ENCODE results near the gene PLEKHM2. TPM values are rescaled to one million over a fixed set of nuclear protein-coding genes. Genes with fewer than 3 reads are reported as not detected.

The PLEKHM2 gene
- total and polyA plus RNA-seq, 9 donors = 22.1 to 81.8 (median 50.1) TPM

DNA sequence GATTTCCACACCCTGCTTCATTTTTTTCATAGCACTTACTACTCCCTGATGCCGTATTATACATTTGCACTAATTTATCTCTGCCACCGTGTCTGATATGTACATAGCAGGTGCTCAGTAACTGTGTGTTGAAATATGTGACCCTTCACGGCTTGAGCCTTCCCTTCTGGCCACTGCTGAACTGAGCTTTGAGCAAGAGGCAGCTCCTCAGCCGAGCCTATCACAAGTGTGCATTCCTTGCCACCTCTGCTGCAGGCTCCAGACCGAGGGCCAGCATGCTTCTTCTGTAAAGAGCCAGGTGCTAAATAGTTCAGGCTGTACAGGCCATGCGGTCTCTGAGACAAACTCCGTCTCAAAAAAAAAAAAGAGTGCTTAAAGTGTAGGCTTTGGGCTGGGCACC, 22.6 kb downstream of the PLEKHM2 start:
- no peak for DNase-seq
- Histone ChIP-seq H3K27ac (no peak overlapping the region), H3K27me3 (no peaks in the 10 kb centered on the region), H3K9me3 (no peaks in the 10 kb centered on the region), H3K4me1 (ENCODE audit: insufficient read depth) (peaks cover 18% of the 10 kb centered on the region), H3K4me3 (no peak overlapping the region), H3K36me3 (no peaks in the 10 kb centered on the region)
- 77 to 78% (median 78%) methylated on average over 7 of the region's 7 CpGs for WGBS, 3 donors
- intact Hi-C loops (cut with DNase I) = no loop called here
- no peak for TF ChIP-seq POLR2A (IDR thresholded peaks at IDR 0.05)
- no peak for TF ChIP-seq EP300 (IDR thresholded peaks at IDR 0.05)
- TF ChIP-seq, protein P1, sequence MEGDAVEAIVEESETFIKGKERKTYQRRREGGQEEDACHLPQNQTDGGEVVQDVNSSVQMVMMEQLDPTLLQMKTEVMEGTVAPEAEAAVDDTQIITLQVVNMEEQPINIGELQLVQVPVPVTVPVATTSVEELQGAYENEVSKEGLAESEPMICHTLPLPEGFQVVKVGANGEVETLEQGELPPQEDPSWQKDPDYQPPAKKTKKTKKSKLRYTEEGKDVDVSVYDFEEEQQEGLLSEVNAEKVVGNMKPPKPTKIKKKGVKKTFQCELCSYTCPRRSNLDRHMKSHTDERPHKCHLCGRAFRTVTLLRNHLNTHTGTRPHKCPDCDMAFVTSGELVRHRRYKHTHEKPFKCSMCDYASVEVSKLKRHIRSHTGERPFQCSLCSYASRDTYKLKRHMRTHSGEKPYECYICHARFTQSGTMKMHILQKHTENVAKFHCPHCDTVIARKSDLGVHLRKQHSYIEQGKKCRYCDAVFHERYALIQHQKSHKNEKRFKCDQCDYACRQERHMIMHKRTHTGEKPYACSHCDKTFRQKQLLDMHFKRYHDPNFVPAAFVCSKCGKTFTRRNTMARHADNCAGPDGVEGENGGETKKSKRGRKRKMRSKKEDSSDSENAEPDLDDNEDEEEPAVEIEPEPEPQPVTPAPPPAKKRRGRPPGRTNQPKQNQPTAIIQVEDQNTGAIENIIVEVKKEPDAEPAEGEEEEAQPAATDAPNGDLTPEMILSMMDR (IDR thresholded peaks at IDR 0.05) = no peak

DNA sequence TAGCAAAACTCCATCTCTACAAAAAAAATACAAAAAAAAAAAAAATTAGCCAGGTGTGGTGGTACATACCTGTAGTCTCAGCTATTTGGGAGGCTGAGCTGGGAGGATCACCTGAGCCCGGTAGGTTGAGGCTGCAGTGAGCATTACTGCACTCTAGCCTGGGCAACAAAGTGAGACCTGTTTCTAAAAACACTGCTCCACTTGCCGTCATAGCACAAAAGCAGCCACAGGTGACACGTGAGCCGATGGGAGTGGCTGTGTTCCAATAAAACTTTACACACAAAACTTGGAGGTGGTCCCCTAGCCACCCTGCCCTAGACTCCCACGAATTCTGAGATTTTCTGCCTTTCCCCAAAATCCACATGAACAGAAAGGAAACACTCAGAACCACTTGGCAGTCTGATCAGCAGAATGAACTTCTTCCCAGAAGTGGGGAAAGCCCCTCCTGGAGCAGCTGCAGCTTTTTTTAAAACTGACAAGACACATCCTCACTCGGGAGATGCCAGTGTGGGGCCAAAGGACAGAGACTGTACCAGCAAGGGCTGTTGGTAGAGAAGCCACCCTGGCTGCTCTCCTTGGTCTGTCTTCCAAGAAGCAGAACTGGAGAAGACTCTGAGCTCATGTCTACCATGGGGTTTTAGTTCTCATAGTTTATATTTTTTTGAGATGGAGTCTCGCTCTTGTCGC, 23.3 kb downstream of the PLEKHM2 start:
- TF ChIP-seq, protein P1 (IDR thresholded peaks at IDR 0.05) = no peak
- Histone ChIP-seq H3K27me3 (no peaks in the 10 kb centered on the region), H3K4me3 (no peak overlapping the region), H3K9me3 (no peaks in the 10 kb centered on the region), H3K36me3 (no peaks in the 10 kb centered on the region), H3K4me1 (ENCODE audit: insufficient read depth) (peaks cover 18% of the 10 kb centered on the region), H3K27ac (no peak overlapping the region)
- DNase-seq = no peak
- 66 to 68% (median 68%) methylated on average over 8 of the region's 8 CpGs for WGBS, 3 donors
- intact Hi-C loops (cut with DNase I) = no loop called here

DNA sequence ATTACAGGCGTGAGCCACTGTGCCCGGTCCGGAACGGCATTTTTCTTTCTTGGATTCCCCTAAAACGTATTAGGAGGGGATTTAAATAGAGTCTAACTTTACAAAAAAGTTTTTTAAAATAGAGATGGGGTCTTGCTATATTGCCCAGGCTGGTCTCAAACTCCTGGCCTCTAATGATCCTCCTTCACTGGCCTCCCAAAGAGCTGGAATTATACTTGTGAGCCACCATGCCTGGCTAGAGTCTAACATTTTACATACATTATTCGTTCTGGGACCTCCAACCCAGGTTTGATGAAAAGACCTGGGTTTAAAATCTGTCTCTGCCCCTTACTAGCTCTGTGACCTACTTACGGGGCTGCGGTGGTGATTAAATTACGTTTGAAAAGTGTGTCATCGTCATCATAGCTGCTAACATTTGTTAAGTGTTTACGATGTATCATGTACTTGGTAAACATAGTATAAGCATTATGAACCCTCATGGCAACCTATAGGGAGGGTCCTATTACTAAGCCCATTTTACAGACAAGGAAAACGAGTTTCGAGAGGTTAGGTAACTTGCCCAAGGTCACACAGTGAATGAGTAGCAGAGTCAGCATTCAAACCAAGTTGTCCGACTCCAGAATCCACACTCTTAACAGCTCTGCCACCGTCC, 24.5 kb downstream of the PLEKHM2 start:
- Histone ChIP-seq H3K4me1 (ENCODE audit: insufficient read depth) (peaks cover 14% of the 10 kb centered on the region), H3K27me3 (no peaks in the 10 kb centered on the region), H3K27ac (no peak overlapping the region), H3K36me3 (no peaks in the 10 kb centered on the region), H3K9me3 (no peaks in the 10 kb centered on the region), H3K4me3 (no peak overlapping the region)
- no peak for DNase-seq
- no peak for TF ChIP-seq POLR2A (IDR thresholded peaks at IDR 0.05)
- TF ChIP-seq EP300 (IDR thresholded peaks at IDR 0.05) = no peak
- TF ChIP-seq, protein P1 (IDR thresholded peaks at IDR 0.05) = no peak
- intact Hi-C loops (cut with DNase I) = no loop called here
- WGBS, 3 donors = 88 to 94% (median 90%) methylated on average over 15 of the region's 15 CpGs

DNA sequence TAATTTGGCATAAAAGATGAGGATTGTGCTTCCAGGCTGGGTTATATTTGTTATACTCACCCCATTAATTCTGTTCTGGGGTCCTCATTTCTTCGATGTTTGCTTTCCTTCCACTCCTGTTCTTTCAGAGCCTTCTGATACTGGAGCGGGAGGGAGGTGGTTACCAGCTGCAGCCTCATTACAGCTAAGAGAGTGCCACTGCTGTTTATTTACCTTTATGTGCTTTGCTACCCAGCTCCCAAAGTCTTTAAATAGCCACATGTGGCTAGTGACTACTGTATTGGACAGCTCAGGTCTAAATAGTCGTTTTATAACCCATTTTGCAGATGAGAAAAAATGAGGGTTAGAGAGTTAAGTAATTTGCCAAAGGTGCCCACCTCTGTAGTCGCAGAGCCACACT, 25.1 kb downstream of the PLEKHM2 start:
- no peak for DNase-seq
- Histone ChIP-seq H3K4me3 (no peak overlapping the region), H3K4me1 (ENCODE audit: insufficient read depth) (peaks cover 12% of the 10 kb centered on the region), H3K9me3 (no peaks in the 10 kb centered on the region), H3K27ac (no peak overlapping the region), H3K27me3 (no peaks in the 10 kb centered on the region), H3K36me3 (no peaks in the 10 kb centered on the region)
- intact Hi-C loops (cut with DNase I) = no loop called here
- WGBS, 3 donors = 94 to 96% (median 95%) methylated on average over 4 of the region's 4 CpGs
- TF ChIP-seq EP300 (IDR thresholded peaks at IDR 0.05) (no peak), POLR2A (IDR thresholded peaks at IDR 0.05) (no peak)
- TF ChIP-seq, protein P1 (IDR thresholded peaks at IDR 0.05) = no peak

Data from ovary (tissue), 9 donors.